ENCODE results near the gene ZNF835.

The ZNF835 gene

DNA sequence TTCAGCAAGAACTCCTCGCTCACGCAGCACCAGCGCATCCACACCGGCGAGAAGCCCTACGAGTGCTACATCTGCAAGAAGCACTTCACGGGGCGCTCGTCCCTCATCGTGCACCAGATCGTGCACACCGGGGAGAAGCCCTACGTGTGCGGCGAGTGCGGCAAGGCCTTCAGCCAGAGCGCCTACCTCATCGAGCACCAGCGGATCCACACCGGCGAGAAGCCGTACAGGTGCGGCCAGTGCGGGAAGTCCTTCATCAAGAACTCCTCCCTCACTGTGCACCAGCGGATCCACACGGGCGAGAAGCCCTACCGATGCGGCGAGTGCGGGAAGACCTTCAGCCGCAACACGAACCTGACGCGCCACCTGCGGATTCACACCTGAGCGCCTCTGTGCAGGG is 49.2 kb downstream of the ZNF835 start:
- H3K4me1 ChIP-seq (ENCODE audit: insufficient read depth, low read length) = no peaks in the 10 kb centered on the region
- no peak overlapping the region for H3K9ac ChIP-seq (ENCODE audit: low read depth, low read length)
- peaks cover 47% of the 10 kb centered on the region for H3K36me3 ChIP-seq (ENCODE audit: insufficient read depth, low read length)
- no peaks in the 10 kb centered on the region for H3K27me3 ChIP-seq (ENCODE audit: insufficient read depth, low read length)
- H3K9me3 ChIP-seq (ENCODE audit: insufficient read depth, low read depth, low read length) = peaks cover 80% of the 10 kb centered on the region
- 98% methylated on average over 37 of the region's 37 CpGs for WGBS
- H3K4me3 ChIP-seq (ENCODE audit: low read length) = no peak overlapping the region
- H3K27ac ChIP-seq (ENCODE audit: low read depth, low read length) = no peak overlapping the region

DNA sequence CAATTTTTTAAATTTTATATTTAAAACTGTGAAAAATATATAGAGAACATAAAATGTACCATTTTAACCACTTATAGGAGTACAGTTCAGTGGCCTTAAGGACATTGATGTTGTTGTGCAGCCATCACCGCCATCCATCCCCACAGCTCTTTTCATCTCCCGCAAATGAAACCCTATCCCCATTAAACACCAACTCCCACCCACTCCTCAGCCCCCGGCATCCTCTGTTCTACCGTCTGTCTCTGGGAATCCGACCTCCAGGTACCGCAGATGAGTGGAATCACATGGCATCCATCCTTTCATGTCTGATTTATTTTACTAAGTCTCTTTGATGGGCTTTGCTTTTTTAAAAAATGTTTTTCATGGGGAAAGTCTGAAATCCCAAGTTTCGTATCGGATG is 52.4 kb downstream of the ZNF835 start:
- whole genome bisulfite sequencing = 85% methylated on average over 8 of the region's 8 CpGs
- H3K9ac ChIP-seq (ENCODE audit: low read depth, low read length) = no peak overlapping the region
- H3K27ac ChIP-seq (ENCODE audit: low read depth, low read length) = no peak overlapping the region
- no peaks in the 10 kb centered on the region for H3K27me3 ChIP-seq (ENCODE audit: insufficient read depth, low read length)
- H3K36me3 ChIP-seq (ENCODE audit: insufficient read depth, low read length) = peaks cover 45% of the 10 kb centered on the region
- no peak overlapping the region for H3K4me3 ChIP-seq (ENCODE audit: low read length)
- H3K4me1 ChIP-seq (ENCODE audit: insufficient read depth, low read length) = no peaks in the 10 kb centered on the region
- H3K9me3 ChIP-seq (ENCODE audit: insufficient read depth, low read depth, low read length) = peaks cover 81% of the 10 kb centered on the region

DNA sequence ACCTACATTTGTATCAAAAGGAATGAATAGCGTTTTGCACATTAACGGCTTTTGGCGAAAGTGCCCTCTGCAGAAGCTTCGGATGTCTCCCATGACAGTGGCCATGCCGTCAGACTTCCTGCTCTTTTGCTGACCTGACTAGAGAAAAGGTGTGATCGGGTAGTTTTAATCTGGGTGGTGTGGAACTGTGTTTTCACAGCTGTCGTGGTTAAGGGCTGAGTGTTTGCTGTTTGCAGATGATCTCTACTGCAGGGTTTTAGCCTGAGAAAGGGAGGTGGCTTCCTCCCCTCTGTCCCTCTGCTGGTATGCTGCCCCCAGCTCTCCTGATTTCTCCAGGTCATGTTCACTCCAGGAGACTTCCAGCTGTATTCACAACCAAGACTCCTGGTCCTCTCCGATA is 54.0 kb downstream of the ZNF835 start:
- Histone ChIP-seq H3K36me3 (ENCODE audit: insufficient read depth, low read length) (peaks cover 44% of the 10 kb centered on the region), H3K9me3 (ENCODE audit: insufficient read depth, low read depth, low read length) (peaks cover 83% of the 10 kb centered on the region), H3K27ac (ENCODE audit: low read depth, low read length) (no peak overlapping the region), H3K9ac (ENCODE audit: low read depth, low read length) (no peak overlapping the region), H3K4me3 (ENCODE audit: low read length) (no peak overlapping the region), H3K4me1 (ENCODE audit: insufficient read depth, low read length) (no peaks in the 10 kb centered on the region), H3K27me3 (ENCODE audit: insufficient read depth, low read length) (no peaks in the 10 kb centered on the region)
- WGBS = 97% methylated on average over 8 of the region's 8 CpGs

DNA sequence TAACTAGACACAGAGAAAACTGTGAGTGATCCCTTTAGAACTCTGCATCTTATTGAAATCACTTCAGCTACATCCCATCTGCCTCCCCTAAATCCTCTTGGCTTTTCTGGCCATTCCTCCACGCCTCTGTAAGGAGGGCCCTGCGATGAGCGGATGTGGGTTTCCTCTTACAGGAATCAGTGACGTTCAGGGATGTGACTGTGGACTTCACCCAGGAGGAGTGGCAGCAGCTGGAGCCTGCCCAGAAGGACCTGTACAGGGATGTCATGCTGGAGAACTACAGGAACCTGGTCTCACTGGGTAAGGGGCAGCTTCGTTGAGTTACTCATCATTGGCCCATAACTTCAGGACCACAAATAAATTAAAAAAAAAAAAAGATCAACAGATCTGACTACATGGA is 57.9 kb downstream of the ZNF835 start:
- Histone ChIP-seq H3K27me3 (ENCODE audit: insufficient read depth, low read length) (no peaks in the 10 kb centered on the region), H3K27ac (ENCODE audit: low read depth, low read length) (no peak overlapping the region), H3K36me3 (ENCODE audit: insufficient read depth, low read length) (peaks cover 29% of the 10 kb centered on the region), H3K9me3 (ENCODE audit: insufficient read depth, low read depth, low read length) (peaks cover 80% of the 10 kb centered on the region), H3K4me1 (ENCODE audit: insufficient read depth, low read length) (no peaks in the 10 kb centered on the region), H3K4me3 (ENCODE audit: low read length) (no peak overlapping the region), H3K9ac (ENCODE audit: low read depth, low read length) (no peak overlapping the region)
- 92% methylated on average over 5 of the region's 5 CpGs for WGBS

DNA sequence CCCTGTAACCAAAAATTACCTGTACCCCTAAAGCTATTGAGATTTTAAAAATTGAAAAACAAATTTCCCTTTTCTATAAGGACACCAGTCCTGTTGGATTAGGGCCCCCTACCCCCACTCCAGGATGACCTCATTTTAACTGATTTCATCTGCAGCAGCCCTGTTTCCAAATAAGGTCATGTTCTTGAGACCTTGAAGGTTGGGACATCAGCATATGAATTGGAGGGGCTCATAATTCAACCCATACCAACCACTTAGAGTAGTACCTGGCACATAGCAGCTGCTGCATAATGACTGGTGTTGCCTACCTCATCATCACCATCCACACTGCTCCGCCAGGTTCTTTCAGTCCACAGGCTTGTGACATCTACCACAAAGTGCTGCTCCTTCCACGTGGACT is 58.8 kb downstream of the ZNF835 start:
- no peak overlapping the region; the same call in 1 of the 2 replicates for H3K27ac ChIP-seq (ENCODE audit: low read depth, low read length)
- peaks cover 29% of the 10 kb centered on the region for H3K36me3 ChIP-seq (ENCODE audit: insufficient read depth, low read length)
- H3K4me3 ChIP-seq (ENCODE audit: low read length) = no peak overlapping the region
- H3K9ac ChIP-seq (ENCODE audit: low read depth, low read length) = no peak overlapping the region
- WGBS = 96% methylated on average over 2 of the region's 2 CpGs
- no peaks in the 10 kb centered on the region for H3K27me3 ChIP-seq (ENCODE audit: insufficient read depth, low read length)
- no peaks in the 10 kb centered on the region for H3K4me1 ChIP-seq (ENCODE audit: insufficient read depth, low read length)
- H3K9me3 ChIP-seq (ENCODE audit: insufficient read depth, low read depth, low read length) = peaks cover 74% of the 10 kb centered on the region
